ENCODE data around the gene ERBB2.
A peak's percentile ranks its signal among the peaks of the same experiment; 100 is the strongest.

ERBB2 gene

DNA sequence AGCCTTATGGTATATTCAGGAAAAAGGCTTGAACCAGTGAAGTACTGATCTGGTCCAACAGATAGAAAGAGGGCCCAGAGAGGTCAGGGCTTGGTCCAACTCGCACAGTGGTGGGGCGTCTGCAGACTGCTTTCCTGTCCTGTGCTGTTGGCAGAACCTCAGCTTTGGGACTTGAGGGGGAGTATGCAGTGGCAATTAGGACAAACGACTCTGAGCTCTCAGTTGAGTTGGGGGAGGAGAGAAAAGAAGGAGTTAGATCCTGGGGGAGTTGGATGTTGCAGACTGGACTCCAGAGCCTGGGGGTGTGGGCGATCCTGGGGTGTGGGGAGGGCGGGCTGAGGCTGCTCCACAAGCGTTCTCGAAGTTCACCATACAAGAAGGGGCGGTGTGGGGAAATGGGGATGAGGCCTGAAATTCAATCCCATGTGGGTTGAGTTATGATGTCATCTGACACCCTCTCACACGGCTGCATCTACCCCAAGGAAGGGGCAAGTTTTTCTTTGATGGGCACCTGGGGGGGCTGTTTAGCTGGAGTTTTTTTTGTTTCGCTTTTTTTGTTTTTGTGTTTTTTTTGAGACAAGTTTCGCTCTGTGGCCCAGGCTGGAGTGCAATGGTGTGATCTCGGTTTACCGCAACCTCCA is 52.5 kb downstream of the ERBB2 start:
- DNase-seq (ENCODE audit: low read depth), result no peak
- TF ChIP-seq CTCF (IDR thresholded peaks at IDR 0.05; ENCODE audit: insufficient read depth, low read depth, low read length, missing control alignments), result no peak
- H3K4me3 ChIP-seq (ENCODE audit: low read length), result no peak overlapping the region

DNA sequence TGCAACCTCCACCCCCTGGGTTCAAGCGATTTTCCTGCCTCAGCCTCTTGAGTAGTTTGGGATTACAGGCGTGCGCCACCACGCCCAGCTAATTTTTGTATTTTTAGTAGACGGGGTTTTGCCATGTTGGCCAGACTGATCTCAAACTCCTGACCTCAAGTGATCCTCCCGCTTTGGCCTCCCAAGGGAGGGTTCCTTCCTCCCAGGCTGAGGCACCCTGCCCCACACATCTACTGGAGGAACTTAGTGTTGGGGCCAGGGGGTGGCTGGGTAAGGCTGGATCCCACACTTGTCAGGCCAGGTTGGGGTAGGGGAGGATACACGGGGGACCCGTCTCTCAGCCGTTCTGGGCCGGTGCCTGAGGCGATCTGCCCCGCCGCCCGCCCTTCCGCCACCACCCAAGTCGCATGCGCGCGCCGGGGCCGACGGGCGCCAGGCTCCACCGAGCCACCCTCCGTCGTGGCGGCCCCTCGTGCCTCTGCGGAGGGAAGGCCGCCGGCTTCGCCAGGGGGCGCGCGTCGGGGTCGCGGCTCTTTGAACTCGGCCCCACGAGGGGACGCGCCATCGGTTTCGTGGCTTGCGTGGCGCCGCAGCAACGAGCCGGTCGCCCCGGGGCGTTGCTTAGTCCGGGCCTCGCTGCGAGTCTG is 53.8 kb downstream of the ERBB2 start:
- DNase-seq (ENCODE audit: low read depth), result peak; percentile 13
- TF ChIP-seq CTCF (IDR thresholded peaks at IDR 0.05; ENCODE audit: insufficient read depth, low read depth, low read length, missing control alignments), result no peak
- peak overlapping the region; percentile 60 for H3K4me3 ChIP-seq (ENCODE audit: low read length)

- H3K4me3 ChIP-seq (ENCODE audit: low read length), result peak overlapping the region; percentile 60
Observed at GRCh38 chr17:39754161-39754957, 54.5 kb downstream of the ERBB2 start.

GRCh38 chr17:39754958-39755553 is 55.2 kb downstream of the ERBB2 start:
- H3K4me3 ChIP-seq (ENCODE audit: low read length), result peak overlapping the region; percentile 60
- no peak for TF ChIP-seq CTCF (IDR thresholded peaks at IDR 0.05; ENCODE audit: insufficient read depth, low read depth, low read length, missing control alignments)
- DNase-seq (ENCODE audit: low read depth), result no peak

More at GRCh38 chr17:39754161-39754957, 54.5 kb downstream of the ERBB2 start:
- DNase-seq (ENCODE audit: low read depth), result peak; percentile 65
- TF ChIP-seq CTCF (IDR thresholded peaks at IDR 0.05; ENCODE audit: insufficient read depth, low read depth, low read length, missing control alignments), result peak; percentile 56

GRCh38 chr17:39755554-39756379 is 55.9 kb downstream of the ERBB2 start:
- no peak for TF ChIP-seq CTCF (IDR thresholded peaks at IDR 0.05; ENCODE audit: insufficient read depth, low read depth, low read length, missing control alignments)
- no peak for DNase-seq (ENCODE audit: low read depth)
- no peak overlapping the region for H3K4me3 ChIP-seq (ENCODE audit: low read length)

DNA sequence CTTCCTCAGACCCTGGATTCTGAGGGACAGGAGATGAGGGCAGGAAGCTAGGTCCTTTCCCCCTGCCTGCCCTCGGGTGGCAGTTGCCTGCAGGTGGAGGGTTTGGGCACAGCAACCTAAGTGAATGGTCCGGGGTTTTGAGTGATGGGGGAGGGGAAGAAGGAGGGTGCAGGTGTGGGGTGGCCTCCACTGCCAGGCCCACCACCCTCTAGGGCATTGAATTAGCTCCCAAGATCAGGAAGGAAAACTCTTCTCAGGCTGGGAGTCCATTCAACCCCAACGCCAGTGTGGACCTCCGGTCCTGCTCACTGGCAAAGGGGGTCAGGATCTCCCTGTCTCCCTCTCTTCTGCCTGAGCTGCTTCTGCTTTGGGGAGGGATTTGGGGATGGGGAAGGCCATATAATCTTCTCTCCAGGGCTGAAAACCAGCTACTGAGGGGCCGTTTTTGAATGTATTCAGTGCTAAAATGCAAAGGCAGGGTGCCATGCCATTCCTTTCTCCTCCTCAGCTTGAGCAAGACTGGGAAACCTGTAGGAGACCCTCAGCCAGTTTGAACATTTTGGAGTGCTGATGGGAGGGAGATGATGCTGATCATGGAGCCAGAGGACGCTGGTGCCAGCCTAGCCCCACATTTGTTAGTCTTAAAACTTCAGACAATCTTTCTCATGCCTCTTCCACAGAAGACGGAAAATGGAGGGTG is 56.7 kb downstream of the ERBB2 start:
- H3K4me3 ChIP-seq (ENCODE audit: low read length), result no peak overlapping the region
- no peak for TF ChIP-seq CTCF (IDR thresholded peaks at IDR 0.05; ENCODE audit: insufficient read depth, low read depth, low read length, missing control alignments)
- DNase-seq (ENCODE audit: low read depth), result no peak

Data from epithelial cell of esophagus (primary cell).